Skeletal muscle satellite cell (primary cell): Measurements from ENCODE around the gene RAI14. TPM values are rescaled to one million over a fixed set of nuclear protein-coding genes. Genes with fewer than 3 reads are reported as not detected.

ENCODE experiments used
- H3K27me3 ChIP-seq: 2 replicates; pipeline ENCODE4 v1.7.0; 2013; ENCODE audit warnings: low read length; ENCODE audit not compliant: control insufficient read depth, insufficient read depth
- H3K36me3 ChIP-seq: 2 replicates; pipeline ENCODE4 v1.7.0; 2013; ENCODE audit warnings: mild to moderate bottlenecking, control low read depth, low read length; ENCODE audit not compliant: insufficient read depth
- H3K4me1 ChIP-seq: 2 replicates; pipeline ENCODE4 v1.7.0; 2013; ENCODE audit warnings: low read length; ENCODE audit not compliant: control insufficient read depth, insufficient read depth
- H3K4me2 ChIP-seq: 2 replicates; pipeline ENCODE4 v1.7.0; 2013; ENCODE audit warnings: mild to moderate bottlenecking, low read length
- H3K4me3 ChIP-seq: 2 replicates; pipeline ENCODE4 v1.7.0; 2013; ENCODE audit warnings: low read length
- H3K9ac ChIP-seq: 2 replicates; pipeline ENCODE4 v1.7.0; 2013; ENCODE audit warnings: mild to moderate bottlenecking, low read depth, low read length, moderate library complexity
- H3K9me3 ChIP-seq: replicated peaks from 2 replicates; pipeline ENCODE4 v1.7.0; 2013; ENCODE audit warnings: mild to moderate bottlenecking, control low read depth, low read length
- total RNA-seq: library from RNA; depleted of rRNA; stranded (reverse); fragments of >200 nt; gene quantifications from 2 replicates; pipeline ENCODE4 v1.2.3, GENCODE V29; 2012; rRNA removed

The RAI14 gene
- total RNA-seq, result 150 and 176 TPM in 2 replicates

DNA sequence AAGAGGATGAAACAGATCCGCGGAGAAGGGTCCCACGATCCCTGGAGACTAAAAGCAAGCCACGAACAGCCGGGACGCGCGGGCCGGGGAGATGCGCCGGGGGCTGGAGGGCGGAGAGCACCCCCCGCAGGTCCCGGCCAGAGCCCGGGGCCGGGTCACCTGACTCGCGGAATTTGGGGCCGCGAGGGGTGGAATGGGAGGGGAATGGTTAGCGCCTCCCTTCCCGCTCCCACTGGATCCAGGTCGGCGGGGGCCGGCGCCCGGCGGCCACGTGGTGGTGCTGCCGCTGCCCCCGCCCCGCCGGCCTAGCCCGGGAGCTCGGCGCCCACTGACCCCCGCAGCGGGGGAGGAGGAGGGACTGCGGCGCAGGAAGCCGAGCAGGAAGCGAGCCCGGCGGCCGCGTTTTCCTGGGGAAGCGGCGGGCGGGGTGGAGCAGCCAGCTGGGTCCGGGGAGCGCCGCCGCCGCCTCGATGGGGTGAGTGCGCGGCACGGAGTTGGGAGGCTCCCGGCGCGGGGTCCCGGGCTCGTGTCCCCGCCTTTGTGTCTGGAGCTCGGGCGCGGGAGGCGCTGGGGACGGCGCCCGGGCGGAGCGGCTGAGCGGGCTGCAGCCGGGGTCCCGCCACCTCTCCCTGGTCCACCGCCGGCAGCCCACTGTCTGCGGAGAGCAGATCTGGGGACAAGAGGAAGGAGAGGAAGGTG lies at the start of gene RAI14:
TSS of gene RAI14 (plus strand) at position 328 of the 699 bp plus-strand sequence. CDS start 30,592 bp downstream, outside the sequence.
- Histone ChIP-seq H3K4me1 (peaks cover 47% of the 10 kb centered on the region), H3K36me3 (peaks cover 14% of the 10 kb centered on the region), H3K27me3 (no peaks in the 10 kb centered on the region), H3K4me2 (peak within 1 kb of the TSS; percentile 90), H3K4me3 (peak within 1 kb of the TSS; percentile 84), H3K9me3 (no peaks in the 10 kb centered on the region), H3K9ac (peak within 1 kb of the TSS; percentile 97)

GRCh38 chr5:34608368-34608767 lies 47.8 kb upstream of the RAI14 start:
- Histone ChIP-seq H3K9ac (peak overlapping the region; percentile 67), H3K27me3 (no peaks in the 10 kb centered on the region), H3K4me3 (peak overlapping the region; percentile 6), H3K4me2 (peak overlapping the region; percentile 21), H3K4me1 (peaks cover 33% of the 10 kb centered on the region), H3K36me3 (no peaks in the 10 kb centered on the region), H3K9me3 (no peaks in the 10 kb centered on the region)

GRCh38 chr5:34608859-34609648 lies 47.1 kb upstream of the RAI14 start:
- Histone ChIP-seq H3K4me3 (peak overlapping the region; percentile 25), H3K9ac (peak overlapping the region; percentile 82), H3K27me3 (no peaks in the 10 kb centered on the region), H3K4me2 (peak overlapping the region; percentile 71), H3K4me1 (peaks cover 33% of the 10 kb centered on the region), H3K36me3 (no peaks in the 10 kb centered on the region), H3K9me3 (no peaks in the 10 kb centered on the region)

DNA sequence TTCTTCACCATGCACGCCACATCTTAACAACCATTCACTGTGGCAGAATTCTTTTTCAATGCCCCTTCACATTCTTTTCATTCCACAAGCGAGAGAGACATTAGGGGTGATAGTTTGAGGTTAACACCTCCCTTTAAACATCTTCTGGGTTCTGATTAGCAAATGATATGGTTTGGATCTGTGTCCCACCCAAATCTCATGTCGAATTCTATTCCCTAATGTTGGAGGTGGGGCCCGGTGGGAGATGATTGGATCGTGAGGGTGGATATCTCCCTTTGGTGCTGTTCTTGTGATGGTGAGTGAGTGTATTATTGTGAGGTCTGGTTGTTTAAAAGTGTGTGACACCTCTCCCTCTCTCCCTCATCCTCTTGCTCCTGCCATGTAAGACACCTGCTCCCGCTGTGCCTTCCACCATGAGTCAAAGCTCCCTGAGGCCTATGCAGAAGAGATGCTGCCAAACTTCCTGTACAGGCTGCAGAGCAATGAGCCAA lies 46.1 kb upstream of the RAI14 start:
- peak overlapping the region; percentile 43 for H3K4me2 ChIP-seq
- no peaks in the 10 kb centered on the region for H3K36me3 ChIP-seq
- H3K9ac ChIP-seq, result peak overlapping the region; percentile 82
- H3K4me1 ChIP-seq, result peaks cover 33% of the 10 kb centered on the region
- H3K4me3 ChIP-seq, result peak overlapping the region; percentile 25
- H3K27me3 ChIP-seq, result no peaks in the 10 kb centered on the region
- H3K9me3 ChIP-seq, result no peaks in the 10 kb centered on the region

DNA sequence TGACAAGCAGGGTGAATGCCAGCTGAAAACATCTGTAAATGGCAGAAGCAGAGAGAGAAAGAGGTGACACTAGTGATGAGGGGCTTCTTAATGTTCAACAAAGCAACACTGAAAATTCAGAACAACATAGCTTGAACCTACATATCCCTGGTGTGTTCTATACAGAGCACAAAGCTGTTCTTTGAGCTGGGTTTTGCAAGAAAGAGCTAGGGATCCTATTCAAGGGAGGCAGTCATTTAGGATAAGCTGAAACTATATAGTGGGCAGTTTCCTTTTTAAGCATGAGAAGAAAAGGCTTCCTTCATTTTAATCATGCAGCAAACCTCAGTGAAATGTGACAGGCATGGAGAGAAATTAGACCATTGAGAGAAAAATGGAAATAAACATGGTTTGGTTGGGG lies 45.6 kb upstream of the RAI14 start:
- peaks cover 33% of the 10 kb centered on the region for H3K4me1 ChIP-seq
- H3K36me3 ChIP-seq, result no peaks in the 10 kb centered on the region
- no peak overlapping the region for H3K9ac ChIP-seq
- no peaks in the 10 kb centered on the region for H3K27me3 ChIP-seq
- no peak overlapping the region for H3K4me2 ChIP-seq
- H3K9me3 ChIP-seq, result no peaks in the 10 kb centered on the region
- no peak overlapping the region for H3K4me3 ChIP-seq

- H3K27me3 ChIP-seq, result no peaks in the 10 kb centered on the region
- no peaks in the 10 kb centered on the region for H3K36me3 ChIP-seq
- no peak overlapping the region for H3K4me3 ChIP-seq
- no peak overlapping the region for H3K4me2 ChIP-seq
- no peak overlapping the region for H3K9ac ChIP-seq
- no peaks in the 10 kb centered on the region for H3K9me3 ChIP-seq
- peaks cover 33% of the 10 kb centered on the region for H3K4me1 ChIP-seq
These were observed 44.4 kb upstream of the RAI14 start for GRCh38 chr5:34611464-34612415.

- H3K27me3 ChIP-seq, result no peaks in the 10 kb centered on the region
- no peaks in the 10 kb centered on the region for H3K9me3 ChIP-seq
- no peak overlapping the region for H3K4me2 ChIP-seq
- H3K36me3 ChIP-seq, result no peaks in the 10 kb centered on the region
- peaks cover 2% of the 10 kb centered on the region for H3K4me1 ChIP-seq
- no peak overlapping the region for H3K9ac ChIP-seq
- no peak overlapping the region for H3K4me3 ChIP-seq
These were observed 39.5 kb upstream of the RAI14 start for GRCh38 chr5:34616651-34617050.

DNA sequence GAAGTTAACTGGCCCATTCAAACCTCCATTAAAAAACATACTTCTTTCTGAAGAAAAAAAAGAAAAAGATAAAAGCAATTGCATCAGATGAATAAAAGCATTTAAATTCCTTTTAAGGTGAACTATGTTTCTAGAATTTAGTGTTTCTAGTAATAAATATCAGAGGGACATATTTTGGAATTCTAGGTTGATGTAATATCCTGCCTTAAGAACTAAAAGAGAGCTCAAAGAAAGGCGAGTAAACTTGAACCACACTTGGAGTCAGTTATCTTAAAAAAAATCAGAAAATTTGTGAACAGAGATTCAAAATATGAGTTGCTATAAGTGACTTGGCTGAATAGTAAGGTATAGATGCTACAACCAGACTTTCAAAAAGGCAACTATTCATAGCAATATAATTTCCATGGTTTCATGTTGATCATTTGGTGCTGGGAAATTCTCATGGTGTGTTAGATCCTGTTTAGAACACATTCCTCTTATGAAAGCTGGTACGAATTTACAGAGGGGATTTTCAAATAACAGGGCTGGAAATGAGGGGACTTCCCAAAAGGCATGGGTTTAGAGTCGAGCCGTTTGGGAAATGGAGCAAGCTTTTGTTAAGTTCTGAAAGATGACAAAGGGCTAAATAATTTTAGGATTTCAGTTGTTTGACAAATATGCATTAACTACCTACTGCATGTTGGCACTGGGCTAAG lies 37.6 kb upstream of the RAI14 start:
- Histone ChIP-seq H3K4me3 (no peak overlapping the region), H3K36me3 (no peaks in the 10 kb centered on the region), H3K9ac (no peak overlapping the region), H3K9me3 (no peaks in the 10 kb centered on the region), H3K4me1 (peaks cover 7% of the 10 kb centered on the region), H3K27me3 (no peaks in the 10 kb centered on the region), H3K4me2 (no peak overlapping the region)

- Histone ChIP-seq H3K36me3 (no peaks in the 10 kb centered on the region), H3K27me3 (no peaks in the 10 kb centered on the region), H3K4me3 (no peak overlapping the region), H3K9me3 (no peaks in the 10 kb centered on the region), H3K4me2 (no peak overlapping the region), H3K9ac (no peak overlapping the region), H3K4me1 (peaks cover 7% of the 10 kb centered on the region)
These were observed 35.9 kb upstream of the RAI14 start for GRCh38 chr5:34620185-34620584.

DNA sequence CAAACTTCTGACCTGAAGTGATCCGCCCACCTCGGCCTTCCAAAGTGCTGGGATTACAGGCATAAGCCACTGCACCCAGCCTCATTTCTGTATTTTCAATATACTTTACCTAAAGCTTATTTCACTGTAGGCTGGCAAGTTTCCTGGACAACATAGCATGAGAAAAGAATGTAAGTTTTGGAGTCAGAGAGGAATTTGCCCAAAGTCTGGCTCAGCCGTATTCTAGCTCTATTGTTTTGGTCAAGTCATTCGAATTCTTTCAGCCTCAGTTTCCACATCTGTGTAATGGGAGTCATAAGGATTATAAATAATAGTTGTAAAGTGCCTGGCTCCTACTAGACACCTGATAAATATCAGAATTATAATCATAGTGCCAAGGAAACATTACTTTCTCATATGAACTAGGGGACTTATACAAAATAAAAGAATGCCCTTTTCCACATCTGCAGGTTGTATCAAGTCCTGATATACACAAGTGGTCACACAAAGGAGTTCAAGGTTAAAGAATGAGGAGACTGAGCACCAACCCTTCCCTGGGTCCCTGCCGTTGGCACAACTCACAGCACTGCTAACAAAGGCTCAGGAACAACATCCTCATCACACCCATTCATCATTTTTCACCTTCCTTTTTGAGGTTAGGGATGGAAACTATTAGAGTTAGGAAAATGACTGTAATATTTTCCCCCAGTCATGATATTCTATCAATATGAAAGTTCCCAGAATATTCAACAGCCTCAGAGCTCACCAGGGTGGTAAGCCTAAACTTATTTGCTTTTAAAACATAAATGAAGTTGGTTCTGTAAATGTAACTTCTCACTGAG lies 34.6 kb upstream of the RAI14 start:
- no peak overlapping the region for H3K9ac ChIP-seq
- H3K36me3 ChIP-seq, result no peaks in the 10 kb centered on the region
- peaks cover 7% of the 10 kb centered on the region for H3K4me1 ChIP-seq
- no peak overlapping the region for H3K4me2 ChIP-seq
- H3K9me3 ChIP-seq, result no peaks in the 10 kb centered on the region
- no peaks in the 10 kb centered on the region for H3K27me3 ChIP-seq
- no peak overlapping the region for H3K4me3 ChIP-seq
